GM18861 (cell line): ENCODE data around the gene MYO3B.
"Not testable (repeated sequence)": the region's sequence is repeated elsewhere in the genome, so short reads cannot be mapped to it uniquely, and the experiment has no call there.

Experiments used
- ATAC-seq: cut with Tn5 transposase; IDR thresholded peaks from one replicate; pipeline ENCODE4 v1.9.1; 2021; ENCODE audit not compliant: unreplicated experiment

MYO3B gene

DNA sequence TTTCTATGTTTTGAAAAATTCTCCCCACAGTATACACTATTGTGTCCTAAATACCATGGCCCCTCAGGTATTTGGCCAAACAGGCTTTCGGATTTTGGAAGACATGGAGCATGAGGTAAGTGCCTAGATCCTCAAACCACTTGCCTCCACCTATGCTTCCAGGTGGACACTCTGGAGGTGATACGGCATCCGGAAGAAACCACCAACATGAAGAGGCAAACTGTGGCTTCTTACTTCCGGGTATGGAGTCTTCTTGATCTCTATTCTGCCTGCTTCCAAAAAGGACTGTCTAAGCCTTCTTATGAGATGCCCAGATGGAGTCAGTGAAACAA, 285.2 kb downstream of the MYO3B start:
- no peak for ATAC-seq

- no peak for ATAC-seq
Measured at GRCh38 chr2:170464268-170464667, 286.3 kb downstream of the MYO3B start.

- no peak for ATAC-seq
Measured at GRCh38 chr2:170465241-170465640, 287.3 kb downstream of the MYO3B start.

DNA sequence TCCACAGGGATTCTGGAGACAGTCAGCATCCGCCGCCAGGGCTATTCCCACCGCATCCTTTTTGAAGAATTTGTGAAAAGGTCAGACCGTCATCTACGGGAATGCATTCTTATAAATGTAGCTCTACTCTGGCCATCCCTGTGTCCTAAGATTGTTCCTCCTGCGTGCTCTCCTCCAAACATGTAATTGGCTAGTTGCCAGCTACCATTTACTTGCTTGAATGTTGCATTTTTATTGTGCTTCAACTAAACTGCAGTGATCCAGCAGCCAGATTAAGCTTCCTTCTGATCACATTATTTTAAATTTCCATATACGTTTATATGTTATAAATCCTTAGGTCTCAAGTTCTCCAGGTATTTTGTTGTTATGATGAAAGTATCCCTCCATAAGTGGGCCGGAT, 288.7 kb downstream of the MYO3B start:
- ATAC-seq = no peak

GRCh38 chr2:170467568-170468422, 289.8 kb downstream of the MYO3B start:
- no peak for ATAC-seq

DNA sequence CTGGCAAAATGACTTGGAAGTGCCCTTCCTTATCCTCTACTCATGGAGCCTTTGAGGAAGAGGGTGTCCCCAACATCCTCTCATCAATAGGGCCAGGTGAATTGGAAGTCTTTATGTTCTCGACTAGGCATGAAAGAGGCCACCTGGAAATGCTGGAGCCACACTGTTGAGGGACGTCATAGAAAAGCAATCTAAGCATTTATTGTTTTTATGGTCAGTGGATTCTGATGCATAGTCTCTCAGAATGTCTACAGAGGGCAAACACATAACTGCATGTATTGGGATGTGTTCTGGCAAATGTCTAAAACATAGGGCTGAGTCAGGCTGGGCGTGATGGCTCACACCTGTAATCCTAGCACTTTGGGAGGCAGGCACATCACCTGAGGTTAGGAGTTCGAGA, 290.6 kb downstream of the MYO3B start:
- ATAC-seq = no peak

- ATAC-seq = not testable (repeated sequence)
Measured at GRCh38 chr2:170472498-170472897, 294.6 kb downstream of the MYO3B start.

DNA sequence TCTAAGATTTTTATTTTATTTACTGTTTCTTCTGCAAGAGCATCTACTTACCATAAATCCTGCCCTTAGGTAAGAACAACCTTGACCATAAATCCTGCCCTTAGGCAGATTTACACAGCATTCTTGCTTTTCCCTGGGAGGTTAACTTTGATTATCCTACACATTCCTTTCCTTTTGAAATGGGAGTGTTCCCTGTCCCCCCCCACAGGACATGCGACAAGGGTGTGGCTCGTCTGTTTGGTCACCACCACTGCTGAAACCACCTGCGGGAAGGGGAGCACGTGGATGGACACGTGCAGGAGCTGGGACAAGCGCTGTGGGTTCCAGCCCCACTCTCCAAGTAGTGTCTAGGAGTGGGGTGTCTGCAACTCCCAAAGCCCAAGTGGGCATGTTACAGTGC, 297.9 kb downstream of the MYO3B start:
- no peak for ATAC-seq

- ATAC-seq = no peak
Measured at GRCh38 chr2:170477630-170478029, 299.7 kb downstream of the MYO3B start.

DNA sequence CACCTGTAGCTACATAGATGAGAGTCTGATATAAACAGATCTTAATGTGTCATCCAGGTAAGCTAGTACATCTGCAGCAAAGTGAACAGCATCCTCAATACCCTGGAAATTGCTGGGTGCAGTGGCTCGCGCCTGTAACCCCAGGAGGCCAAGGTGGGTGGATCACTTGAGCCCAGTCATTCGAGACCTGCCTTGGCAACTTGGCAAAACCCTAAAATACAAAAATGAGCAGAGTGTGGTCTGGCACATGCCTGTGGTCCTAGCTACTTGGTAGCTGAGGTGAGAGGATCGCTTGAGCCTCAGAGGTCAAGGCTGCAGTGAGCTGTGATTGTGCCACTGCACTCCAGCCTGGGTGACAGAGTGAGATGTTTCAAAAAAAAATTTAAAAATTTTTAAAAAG, 303.3 kb downstream of the MYO3B start:
- ATAC-seq = no peak

GRCh38 chr2:170484552-170484951, 306.6 kb downstream of the MYO3B start:
- ATAC-seq = no peak

DNA sequence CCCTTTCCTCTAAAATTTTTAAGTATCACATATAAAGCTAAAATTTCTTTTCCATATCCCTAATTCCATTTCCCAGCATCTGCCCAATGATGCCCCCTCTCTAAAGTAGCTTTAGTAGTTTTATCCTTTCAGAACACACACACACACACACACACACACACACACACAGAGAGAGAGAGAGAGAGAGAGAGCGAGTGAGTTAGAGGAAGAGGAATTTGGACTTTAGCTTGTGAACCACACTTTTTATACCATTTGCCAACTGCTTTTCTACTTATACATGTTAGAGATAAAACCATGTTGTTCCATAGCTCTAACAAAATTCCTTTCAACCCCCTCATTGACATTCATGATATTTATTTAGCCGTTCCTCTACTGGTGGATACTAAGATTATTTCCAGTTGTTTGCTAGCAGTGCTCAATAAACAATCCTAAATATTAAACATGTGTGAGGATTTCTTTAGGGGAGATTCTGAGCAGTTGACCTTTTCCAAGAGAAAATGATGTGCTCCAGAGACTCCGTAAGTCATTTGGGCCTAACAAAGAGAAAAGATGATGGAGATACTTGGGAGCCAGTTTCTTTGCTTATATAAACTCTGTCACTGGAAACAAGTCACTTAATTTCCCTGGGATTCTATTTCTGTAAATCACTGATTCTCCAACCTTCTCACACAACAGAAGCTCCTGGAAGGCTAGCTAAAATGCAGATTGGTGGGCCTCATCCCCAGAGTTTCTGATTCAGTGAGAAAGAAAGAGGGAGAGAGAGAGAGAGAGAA, 307.5 kb downstream of the MYO3B start:
- no peak for ATAC-seq

DNA sequence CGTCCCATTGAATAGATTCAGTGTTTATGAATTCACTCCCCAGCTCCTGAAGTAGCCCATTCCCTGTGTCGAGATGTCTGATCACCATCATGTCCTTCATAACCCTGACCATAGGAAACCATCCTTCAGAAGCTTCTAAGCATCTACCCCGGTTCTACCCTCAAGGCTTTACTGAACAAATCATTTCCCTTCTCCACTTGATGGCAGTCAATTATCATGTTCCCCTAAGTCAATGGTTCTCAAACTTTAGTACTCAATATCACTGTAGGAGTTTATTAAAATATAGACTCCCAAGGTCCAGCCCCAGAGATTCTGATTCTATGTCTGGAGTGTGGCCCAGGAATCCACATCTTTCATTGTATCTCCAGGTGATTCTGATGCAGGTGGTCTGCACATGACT, 308.8 kb downstream of the MYO3B start:
- ATAC-seq = no peak

GRCh38 chr2:170488807-170489206, 310.9 kb downstream of the MYO3B start:
- no peak for ATAC-seq

DNA sequence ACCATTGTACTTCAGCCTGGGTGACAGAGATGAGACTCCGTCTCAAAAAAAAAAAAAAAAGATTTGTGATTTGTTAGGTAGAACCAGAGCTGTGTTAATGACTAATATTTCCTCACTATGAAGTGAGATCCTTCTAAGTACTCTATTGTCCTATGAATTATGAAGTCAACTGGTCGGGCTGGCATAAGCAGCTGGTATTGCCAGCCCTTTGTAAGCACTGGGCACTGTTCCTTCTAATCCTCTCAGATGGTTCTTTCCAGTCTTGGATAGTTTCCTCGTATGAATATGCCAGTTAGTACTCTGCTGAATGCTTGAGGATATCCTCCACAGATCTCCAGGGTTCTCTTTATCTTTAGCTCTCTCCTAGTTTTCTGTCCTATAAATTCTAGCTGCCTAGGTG, 314.1 kb downstream of the MYO3B start:
- ATAC-seq = no peak

DNA sequence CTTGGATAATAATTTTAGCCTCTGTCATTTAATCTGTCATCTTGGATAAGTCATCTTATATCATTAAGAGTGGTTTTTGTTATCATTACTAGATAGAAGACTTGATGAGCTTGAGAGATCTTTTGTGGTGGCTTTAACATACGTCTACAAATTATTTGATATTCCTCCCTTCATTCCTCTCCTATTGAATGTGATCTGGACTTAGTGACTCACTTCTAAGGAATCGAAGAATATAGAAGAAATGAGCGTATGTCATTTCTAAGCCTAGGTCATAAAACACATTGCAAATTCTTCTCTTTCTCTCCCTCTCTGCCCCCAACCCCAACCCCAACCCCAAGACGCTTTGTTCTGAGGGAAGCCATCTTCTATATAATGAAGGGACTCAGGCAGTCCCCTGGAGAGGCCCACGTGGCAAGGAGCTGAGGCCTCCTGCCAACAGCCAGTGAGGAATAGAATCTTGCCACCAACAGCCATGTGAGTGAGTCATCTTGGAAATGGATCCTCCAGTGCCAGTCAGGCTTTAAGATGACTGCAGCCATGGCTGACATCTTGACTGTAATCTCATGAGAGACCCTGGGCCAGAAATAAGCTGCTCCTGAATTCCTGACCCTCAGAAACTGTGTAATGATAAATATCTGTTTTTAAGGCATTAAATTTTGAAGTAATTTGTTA, 315.6 kb downstream of the MYO3B start:
- ATAC-seq = no peak

GRCh38 chr2:170495896-170496295, 317.9 kb downstream of the MYO3B start:
- ATAC-seq = no peak

GRCh38 chr2:170498619-170499018, 320.7 kb downstream of the MYO3B start:
- no peak for ATAC-seq

DNA sequence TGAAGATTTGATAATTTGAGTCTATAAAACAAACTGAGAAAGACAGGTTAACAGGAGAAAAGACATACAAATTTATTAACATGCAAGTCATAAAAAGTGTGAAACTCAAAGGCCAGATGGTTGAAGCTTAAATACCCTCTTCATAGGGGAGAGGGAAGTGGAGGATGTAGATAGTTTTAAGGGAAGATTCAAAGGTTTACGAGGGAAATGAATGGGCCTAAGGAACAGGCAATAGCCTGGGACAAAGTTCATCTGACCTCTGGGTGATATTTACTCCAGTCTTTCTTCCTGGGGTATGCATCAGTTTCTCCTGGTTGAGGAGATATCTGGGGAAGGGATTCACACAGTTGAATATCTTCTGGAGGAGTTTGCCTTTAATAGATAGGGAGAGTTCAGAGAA, 322.2 kb downstream of the MYO3B start:
- no peak for ATAC-seq

DNA sequence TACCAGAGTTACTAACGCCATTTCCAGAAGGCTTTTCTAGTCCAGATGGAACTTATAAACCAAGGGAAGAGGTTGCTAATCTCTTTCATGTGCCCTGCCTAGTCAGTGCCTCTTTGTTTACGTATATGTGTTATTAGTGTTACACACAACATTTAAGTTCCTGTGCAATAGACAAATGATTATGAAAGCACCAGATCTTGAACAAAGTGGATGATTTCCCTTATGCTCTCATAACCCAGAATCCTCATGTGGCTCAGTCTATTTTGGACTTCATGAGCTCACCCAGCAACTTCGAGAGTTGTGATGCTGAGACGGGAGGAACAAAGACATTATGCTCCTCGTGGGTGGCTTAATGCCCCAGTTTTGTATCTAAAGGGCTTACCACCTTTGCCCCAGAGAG, 322.8 kb downstream of the MYO3B start:
- ATAC-seq = no peak

DNA sequence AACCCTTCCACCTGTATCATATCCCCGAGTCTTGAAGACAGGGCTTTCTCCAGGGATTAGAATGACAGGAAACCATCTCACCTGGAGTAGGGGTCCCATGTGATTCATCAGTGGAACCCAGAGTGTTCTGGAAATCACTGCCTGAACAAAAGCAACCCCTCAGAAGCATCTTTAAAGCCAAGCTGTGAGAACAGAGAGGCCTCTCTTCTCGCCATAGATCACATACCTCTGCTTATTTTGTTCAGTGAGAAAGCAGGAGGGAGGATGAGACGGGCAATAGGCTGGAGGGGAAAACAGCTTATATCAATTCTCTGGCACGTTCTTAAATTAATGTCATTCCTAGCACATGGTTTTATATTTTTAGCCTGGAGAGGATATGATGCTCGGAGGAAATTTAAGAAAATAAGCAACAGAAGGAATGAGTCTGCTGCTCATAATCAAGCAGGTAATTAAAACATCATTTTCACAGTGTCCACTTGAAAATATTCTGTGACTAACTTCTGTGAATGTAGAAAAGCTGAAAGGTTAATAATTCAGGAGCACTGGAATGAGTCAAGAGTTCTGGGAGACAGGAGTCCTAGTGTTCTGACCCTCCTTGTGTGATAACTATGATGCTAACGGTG, 323.6 kb downstream of the MYO3B start:
- ATAC-seq = no peak
